Right lung (tissue), 5 donors: ENCODE measurements around the gene TMEM198. TPM values are rescaled to one million over a fixed set of nuclear protein-coding genes. Genes with fewer than 3 reads are reported as not detected.

ENCODE experiments used
- DNase-seq, 2 donors: peaks; one replicate each; pipeline ENCODE4 v3.0.0-alpha.2; 2013
- polyA plus RNA-seq, 5 donors: library from polyadenylated mRNA; unstranded; fragments of 120-200 nt; gene quantifications; one replicate each; pipeline versions ENCODE4 v1.2.1 to v1.2.3, GENCODE V29; 2013; ENCODE audit warnings: inconsistent platforms in 1 of 5, low replicate concordance in 1 of 5; ENCODE audit not compliant: insufficient read length in 5 of 5, insufficient read depth in 1 of 5

Gene TMEM198
- polyA plus RNA-seq, 5 donors, result 2.0 to 4.2 (median 2.6) TPM

DNA sequence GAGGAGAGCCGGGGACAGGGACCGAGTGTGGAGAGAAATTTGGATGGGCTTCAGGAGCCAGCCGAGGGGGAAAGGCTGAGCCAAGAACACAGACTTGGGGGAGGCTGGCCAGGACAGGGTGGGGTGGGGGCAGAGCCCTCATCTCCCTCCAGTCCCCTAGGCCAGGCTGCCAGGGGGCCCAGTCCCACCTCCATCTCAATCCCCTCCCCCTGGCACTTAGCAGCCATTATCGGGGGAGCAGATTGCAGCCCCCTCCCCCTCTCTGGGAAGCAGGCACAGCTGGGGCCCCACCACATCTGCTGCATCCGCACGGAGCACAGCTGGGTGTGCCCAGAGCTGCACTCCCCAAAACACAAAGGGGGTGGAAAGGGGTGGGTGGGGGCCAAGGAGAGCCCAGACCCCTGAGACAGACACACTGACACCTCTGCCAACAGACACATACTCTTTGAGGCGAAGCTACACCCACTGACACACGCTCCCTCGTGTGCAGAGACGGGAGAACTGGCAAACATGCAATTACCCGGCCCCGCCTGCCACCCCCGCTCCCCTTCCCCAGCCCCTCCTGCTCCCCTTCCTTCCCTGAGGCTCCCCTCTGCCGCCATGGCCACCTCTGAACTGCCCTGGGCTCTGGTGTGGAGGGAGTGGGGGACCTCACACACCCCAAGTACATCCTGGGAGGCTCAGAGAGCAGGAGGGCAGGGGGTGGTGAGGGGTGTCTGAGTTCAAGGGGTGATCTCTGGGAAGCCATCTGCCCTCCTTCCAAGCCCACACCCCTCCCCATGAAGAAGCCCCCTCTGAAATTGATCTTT is 34.7 kb upstream of the TMEM198 start:
- no peak for DNase-seq

DNA sequence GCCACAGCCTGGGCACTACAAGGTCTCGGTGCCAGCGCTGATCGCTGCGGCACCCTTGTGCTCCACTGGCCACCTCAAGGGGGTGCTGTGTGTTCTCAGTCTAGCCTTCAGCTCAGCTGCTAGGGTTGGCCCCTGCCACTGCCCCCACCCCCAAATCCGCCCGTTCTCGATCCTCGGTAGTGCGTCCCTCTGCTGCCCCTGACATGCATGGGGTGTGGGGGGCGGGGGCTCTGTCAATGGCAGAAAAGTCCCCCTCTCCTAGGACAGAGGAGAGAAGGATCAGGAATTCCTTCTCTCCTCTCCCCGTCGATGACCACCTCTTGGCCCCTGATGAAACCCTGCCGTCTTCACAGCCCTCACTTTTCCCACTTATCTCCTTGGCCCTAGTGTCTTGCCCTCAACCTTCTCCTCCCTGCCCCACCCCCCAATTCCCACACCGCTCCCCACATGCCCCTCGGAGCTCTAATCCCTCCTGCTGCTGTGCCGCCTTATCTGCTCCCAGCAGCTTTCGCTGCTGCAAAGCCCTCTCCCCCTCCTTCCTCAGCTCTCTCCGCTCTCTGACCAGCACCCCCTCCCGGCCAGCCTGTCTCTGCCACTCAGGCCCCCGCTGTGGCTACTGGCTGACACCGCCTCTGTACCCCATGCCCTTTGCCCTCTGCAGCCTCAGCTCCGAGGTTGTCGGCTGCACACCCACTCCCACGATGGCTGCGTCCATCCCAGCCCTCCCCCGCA is 33.9 kb upstream of the TMEM198 start:
- no peak for DNase-seq

DNA sequence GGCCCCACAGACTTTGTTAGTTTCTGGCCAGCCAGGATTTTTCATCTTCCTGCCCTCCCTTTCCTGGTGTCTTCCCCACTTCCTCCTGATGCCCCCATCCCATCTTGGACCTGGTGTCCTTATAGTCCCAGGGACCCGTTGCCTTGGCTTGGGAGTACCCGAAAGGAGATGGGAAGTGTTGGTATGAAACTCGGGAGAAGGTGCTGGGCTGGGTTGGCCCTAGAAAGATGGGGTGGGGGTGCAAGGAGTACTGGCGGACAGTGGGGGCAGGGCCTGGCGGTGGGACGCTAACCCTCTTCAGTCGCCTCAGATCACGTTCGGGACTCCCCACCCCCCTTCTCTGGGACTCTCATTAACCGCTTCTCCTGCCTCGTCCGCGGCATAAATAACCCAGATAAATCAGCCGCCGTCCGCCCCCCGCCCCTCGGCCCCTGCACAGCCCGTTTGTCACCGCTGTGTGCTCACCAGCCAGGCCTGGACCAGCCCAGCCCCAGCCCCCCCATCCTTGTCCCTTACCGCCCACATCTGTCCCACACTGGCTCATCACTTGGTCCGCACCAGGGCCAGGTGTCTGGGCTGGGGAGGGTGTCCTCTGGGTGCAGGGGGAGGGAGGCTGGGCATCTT is 33.2 kb upstream of the TMEM198 start:
- no peak for DNase-seq

DNA sequence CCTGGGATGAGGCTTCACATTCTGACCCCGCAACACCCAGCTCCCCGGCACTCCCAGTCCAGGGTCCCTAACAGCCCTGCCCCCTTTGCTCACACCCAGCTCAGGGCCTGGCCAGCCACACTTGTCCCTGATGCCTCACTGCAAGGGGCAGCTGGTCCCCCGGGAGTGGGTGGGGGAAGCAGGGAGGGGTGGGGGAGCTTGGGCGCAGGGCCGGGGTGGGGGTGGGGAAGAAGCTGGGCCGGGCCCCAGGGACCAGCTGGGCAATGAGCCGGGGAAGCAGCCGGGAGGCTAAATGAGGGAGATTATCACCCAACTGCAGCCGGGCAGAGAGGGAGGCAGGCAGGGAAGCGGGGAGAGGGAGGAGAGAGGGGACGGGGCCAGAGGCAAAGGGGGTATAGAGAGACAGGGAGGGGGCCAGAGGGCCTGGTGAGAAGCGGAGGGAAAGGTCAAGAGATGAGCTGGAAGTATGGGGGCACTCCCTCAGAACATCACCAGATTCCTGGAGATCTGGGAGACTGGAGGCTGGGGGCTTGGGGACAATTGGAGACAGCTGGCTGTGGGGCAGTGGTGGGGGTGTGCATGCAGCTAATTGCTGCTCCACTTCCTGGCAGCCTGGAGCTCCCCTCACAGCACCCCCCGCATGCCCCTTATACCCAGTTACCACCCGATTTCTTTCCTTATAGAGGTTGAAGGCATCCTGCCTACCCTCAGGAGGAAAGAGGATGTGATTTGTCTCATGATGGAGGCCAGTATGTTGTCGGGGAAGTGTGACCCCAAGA is 32.1 kb upstream of the TMEM198 start:
- no peak for DNase-seq

DNA sequence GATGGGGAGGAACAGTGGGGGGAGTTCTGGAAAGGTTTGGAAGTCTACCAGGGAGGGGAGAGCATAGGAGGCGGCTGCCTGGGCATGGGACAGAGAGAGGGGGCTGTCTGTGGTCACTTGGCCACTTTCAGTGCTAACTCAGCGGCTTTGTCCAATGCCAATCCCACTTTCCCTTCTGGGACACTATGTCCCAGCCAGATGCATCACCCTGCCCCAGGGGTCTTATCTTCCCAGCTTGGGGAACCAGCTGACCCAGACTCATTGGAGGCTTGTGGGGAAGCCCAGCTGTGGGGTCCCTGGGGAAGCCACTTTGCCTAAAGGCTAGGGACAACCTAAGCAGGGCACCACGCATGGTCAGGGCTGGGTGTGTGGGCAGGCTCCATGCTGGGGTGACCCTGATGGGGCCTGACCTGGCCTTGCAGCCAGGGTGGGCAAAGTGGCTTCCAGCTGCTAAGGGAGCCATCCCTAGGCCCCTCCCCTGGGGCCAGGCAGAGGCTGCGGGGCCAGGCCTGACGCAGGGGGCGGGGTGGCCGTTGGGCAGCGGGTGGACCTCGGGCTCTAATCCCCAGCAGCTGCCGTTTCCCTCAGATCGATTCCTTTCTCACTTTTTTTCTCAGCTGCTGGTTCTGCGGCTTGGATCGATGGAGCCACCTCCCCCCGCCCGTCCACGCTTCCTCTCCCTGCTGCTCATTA is 31.2 kb upstream of the TMEM198 start:
- no peak for DNase-seq

DNA sequence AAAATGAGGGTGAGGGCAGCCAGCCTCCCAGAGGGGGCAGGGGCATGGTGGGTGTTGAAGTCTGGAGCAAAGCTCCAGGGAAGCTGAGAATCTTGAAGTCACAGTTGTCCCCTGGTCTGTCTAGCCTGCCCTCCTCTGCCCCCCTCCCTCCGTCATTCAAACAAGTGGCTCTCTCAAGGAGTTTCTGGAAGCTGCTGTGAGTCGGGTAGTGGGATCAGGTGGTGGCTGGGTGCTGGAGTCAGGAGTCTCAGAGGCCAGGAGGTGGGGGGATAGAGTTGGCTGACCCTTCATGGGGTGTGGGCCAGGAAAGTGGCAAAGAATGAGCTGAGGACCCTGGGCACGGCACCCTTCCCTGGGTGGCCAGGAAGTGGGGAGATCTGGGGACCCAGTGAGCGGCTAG is 30.0 kb upstream of the TMEM198 start:
- no peak for DNase-seq

DNA sequence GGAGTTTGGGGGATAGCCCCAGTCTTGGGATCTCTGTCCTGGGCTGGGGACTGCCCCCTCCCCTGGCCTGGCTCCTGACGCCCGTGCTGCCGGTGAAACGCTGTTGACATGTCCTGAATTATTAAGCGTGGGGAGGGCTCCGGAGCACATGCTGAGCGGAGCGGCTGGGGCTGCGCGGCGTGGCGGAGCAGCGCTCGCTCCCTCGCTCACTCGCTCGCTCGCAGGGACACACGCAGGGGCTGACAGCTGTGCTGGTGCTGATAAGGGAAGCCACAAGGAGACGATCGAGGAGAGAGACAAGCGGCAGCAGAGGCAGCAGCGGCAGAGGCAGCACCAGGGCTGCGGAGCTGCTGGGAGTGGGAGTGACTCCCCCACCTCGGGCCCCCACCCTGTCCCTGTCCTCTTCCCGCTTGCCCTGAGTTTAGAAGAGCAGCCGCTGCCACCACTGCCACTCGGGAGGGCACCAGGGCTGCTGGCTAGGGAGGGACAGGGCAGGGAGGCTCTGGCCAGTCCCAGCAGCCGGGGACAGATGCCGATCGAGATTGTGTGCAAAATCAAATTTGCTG is 29.5 kb upstream of the TMEM198 start, which contains the start of gene ASIC4:
Gene ASIC4, plus strand, starts transcription at position 287 of the 566 bp plus-strand sequence. Its CDS starts 243 bp downstream, at position 530.
- DNase-seq, result no peak

DNA sequence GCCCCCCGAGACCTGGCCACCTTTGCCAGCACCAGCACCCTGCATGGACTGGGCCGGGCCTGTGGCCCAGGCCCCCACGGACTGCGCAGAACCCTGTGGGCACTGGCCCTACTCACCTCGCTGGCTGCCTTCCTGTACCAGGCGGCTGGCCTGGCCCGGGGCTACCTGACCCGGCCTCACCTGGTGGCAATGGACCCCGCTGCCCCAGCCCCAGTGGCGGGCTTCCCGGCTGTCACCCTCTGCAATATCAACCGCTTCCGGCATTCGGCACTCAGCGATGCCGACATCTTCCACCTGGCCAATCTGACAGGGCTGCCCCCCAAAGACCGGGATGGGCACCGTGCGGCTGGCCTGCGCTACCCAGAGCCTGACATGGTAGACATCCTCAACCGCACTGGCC is 29.0 kb upstream of the TMEM198 start:
- no peak for DNase-seq

DNA sequence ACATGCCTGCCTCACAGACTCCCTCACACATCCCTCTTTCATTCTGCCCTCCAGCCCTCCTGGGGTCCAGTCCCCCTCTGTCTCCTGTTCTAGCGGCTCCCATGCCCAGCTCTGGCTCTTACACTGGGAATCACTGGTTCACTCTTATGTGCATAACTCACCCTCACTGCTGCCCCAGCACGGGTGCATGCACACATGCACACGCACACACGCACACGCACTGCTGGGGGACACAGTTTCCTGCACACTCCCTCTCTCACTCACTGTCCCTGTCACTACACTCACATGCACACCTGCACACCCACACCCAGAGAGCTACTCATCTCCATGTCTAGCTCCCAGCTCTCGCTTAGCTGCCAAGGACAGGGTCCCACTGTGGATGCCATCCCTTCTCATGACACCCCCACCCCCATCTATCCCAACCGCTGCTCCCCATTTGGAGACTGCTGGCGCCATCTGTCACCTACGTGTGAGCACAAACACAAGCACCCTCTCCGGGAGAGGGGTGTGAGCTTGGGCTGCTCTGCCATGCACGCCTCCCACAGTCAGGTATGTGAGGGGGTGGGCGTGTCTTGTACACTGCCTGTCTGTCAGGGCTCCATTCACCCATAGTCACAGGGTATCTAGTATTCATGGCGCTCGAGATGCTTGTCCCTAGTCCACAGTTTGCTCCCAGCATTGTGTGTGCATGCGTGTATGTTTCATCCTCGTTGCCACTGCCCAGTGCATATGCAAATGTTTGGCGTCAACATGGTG is 27.8 kb upstream of the TMEM198 start:
- no peak for DNase-seq

DNA sequence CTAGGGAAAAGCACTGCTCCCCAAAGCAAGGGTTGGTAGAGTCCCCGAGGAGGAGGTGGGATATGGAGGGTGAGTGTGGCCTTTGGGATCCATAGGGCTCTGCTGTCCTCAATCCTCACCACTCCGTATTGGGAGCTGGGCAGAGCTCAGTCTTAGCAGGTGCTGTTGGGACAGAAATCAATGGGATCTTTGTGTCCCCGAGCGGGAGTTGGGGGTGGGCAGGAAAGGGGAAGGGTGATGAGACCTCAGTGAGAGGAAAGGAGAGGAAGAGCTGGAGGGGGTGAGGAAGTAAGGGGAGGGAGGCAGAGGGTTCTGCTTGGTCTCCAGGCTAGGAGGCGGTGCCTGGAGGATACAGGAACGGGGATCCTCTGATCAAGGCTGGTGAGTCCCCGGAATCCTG is 26.9 kb upstream of the TMEM198 start:
- no peak for DNase-seq

DNA sequence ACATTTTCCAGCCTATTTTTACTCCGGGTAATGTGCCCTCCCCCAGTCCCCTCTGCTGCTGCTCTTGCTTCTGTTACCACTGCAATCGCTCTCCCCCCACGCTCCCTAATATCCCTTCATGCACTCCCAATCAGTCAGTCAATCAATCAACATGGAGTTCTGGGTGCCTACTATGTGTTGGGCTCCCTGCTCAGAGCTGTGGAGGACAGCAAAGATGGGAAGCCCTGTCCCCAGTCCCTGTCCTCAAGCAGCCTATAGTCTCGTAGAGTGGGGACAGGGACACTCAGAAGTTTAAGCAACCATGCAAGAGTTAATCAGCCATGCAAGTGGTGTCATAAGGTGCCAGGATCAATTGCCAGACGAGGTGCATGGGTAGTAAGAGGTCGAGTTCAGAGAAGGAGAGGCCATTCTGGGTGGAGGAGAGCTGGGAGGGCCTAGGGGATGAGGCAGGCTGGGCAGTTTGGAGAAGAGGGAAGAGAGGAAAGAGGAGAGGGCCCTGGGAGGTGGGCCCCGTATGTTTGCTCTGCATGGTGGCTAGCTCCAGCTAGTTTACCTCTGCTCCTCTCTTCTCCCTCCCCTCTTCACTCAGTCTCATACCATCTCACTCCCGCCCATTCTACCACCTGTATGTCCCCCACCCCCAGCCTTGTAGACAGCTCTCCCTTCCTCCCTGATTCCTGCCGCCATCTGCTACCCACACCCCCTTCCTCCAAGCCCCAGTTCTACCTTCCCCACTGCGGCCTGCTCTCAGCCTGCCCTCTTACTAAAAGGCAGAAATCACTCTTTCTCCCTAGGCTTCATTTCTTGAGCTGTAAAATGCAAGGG is 25.7 kb upstream of the TMEM198 start:
- DNase-seq, result no peak

DNA sequence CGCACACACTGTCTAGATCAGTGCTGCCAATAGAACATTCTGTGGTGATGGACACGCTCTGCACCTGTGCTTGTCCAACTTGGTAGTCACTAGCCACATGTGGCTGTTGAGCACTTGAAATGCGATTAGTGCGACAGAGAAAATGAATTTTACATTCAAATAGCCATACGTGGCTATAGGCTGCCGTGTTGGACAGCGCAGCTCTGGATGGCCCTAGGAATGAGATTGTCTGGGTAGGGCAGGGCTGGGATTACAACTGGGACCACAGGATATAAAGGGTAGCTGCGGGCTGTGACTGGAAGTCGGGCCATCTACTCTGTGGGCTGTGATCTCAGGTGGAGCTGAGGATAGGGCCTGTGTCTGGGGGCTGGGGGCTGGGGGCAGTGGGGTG is 24.3 kb upstream of the TMEM198 start:
- DNase-seq, result no peak

DNA sequence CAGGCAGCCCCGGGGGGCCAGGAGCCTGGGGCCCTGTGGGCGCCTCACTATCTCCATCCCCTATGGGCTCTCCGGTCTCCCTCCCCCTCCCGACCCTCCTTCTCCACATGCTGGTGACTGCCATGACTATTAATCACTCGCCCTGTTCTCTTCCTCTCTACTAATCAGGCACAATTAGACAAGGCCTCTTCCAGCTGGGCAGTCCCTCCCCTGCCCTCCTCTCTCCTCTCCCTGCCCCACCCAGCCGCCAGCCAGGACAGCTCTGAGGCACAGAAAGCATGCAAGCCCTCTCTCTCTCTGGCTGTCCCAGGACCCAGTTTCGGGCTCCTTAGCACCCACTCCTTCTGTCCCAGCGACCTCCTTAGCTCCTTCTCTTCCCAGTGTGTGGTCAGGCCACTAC is 23.7 kb upstream of the TMEM198 start:
- DNase-seq, result no peak

DNA sequence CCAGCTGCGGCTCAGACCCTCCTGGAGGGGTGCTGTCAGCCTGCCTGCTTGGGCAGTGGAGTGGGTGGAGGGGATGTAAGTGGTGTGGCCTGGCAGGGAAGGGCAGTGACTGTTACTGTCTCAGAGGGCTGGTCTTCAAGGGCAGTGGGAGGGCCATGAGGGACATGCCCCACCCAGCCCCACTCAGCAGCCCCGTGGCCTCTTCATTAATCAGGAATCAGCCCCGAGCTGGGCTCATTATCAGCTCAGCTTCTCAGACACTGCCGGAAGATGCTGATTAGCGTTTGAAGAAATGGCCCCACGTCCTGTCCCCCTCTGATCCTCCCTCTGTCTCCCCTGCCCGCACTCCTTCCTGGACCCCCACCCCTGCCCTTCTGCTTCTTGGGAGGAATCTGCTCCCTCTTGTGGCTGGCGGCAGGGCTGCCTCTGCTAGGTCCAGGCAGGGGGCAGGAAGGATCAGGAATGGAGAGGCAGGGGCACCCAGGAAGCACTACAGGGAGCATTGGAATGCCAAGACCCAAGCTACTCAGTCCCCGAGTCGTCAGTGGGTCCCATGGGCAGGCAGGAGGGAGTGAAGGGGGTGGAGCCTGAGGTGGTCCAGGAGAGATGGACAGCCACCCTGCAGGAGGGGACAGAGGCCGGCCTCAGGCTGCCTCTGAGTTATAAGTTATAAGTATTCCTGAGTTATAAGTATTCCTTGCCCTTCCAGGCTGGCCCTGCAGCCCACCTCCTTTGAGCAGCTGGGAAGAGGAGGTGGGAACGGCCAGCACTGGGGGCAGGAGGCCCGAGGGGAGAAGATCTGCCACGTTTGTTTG is 22.6 kb upstream of the TMEM198 start:
- DNase-seq, result no peak

DNA sequence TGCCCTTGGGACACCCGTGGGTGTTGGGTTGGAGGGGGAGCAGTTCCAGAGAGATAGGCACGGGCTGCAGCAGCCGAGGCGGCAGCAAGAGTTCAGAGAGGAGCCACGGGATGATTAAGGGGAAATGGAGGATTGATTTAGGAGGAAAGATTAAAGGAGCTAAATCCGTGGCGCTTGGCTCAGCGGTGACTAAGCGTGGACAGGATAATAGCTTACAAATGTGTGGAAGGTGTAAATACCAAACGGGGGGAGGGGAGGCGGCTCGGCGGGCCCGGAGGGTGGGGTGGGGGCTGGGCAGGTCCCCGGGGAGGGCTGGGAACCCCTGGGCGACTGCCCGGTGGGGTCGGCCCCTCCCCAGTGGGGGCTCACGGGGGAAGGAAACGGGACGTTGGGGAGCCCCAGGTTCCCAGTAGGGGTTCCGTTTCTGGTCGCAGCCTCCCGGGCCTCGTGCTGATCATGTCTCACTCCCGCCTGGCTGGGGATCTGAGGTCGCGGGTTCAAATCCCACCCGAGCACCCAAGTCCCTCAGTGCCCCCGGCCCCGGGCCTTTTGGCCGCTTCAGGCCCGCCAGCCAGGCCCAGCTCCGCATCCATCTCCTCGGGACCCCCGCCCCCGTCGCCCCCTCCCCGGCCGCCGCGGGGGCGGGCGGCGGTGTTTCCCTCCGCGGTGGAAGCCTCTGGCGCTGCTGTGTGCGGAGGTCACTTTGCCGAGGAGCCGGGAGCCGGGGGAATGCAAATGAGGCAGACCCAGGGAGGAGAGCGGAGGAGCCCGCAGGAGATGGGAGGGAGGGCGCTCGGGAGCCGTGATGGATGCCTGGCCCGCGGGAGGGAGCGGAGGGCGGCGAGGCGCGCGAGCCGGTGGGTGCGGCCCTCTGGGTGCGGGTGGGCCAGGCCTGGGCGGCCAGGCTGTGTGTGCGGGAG is 21.5 kb upstream of the TMEM198 start:
- no peak for DNase-seq

DNA sequence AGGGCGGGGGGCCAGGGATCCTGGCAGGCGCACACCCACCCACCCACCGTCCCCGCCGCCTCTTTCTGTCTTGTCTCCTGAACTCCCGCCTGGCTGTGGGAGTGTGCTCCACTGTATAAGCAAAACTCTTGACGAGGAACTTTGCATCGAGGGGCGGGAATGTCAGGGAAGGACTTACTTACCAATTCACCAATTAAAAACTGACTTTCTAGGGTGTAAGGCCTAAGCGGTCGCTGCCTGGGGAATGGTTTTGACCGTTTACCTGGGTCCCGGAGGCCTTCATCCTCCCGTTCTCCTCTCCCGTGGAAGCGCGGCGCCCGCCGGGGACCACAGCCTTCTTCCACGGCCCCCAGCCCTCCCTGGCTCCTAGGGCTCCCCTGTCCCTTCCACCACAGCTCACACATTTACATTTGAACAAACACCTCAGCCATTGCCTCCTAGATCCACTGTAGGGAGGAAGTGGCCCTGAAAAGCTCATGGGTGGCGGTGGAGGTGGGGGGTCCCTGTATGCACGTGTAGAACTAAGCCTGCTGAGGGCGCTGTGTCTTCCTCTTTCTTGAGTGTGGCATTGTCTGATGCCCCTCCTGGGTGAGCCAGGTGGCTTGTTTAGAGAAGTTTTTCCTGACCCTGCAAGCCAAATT is 20.7 kb upstream of the TMEM198 start:
- DNase-seq, result no peak

DNA sequence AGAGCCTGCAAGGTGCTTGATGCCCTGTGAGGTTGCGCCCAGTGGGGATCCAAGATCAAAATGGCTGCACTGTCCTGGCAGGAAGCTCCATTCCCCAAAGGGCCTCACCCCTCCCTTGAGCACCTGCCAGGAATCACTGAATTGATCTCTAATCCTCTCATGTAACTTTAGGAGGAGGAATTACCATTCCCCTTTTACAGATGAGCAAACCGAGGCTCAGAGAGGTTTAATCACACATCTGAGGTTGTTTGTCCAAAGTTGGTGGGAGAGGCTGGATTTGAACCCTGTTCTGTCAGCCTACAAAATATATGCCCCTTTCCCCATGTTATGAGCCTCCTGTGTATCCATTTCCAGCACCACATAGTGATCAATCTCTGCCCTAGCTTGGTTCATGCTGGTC is 19.0 kb upstream of the TMEM198 start:
- DNase-seq, result no peak
